GM18499 (cell line): ENCODE measurements around the gene ZNF562.
"Not testable (repeated sequence)": the region's sequence is repeated elsewhere in the genome, so short reads cannot be mapped to it uniquely, and the experiment has no call there.

Experiments used
- ATAC-seq: cut with Tn5 transposase; IDR thresholded peaks from one replicate; pipeline ENCODE4 v1.9.1; 2021; ENCODE audit warnings: moderate number of reproducible peaks; ENCODE audit not compliant: insufficient read depth, unreplicated experiment

ZNF562 gene

GRCh38 chr19:9674663-9675357, at the start of gene ZNF562:
Gene ZNF562 (minus strand): TSS chr19:9675100. CDS start chr19:9660744, 14,356 bp downstream.
- ATAC-seq, result no peak

GRCh38 chr19:9724157-9724556, 49.3 kb upstream of the ZNF562 start:
- no peak for ATAC-seq

DNA sequence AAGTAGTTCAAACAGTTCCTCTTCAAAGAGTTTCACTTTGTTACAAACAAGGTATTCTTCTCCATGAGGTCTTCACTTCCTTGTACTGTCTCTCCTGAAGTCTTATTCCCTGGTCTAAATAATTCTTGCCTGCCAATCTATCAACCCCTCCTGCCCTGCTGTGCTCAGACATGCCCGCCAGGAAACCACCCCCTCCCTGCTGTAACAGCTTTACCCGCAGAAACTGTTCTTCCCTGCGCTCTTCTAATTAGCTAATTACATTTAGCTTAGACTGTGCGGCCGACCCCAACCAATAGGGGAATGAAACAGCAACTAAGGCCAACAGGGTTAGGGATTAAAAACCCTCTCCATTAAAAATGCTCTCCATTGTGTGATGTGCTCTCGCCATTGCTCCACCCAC, 47.0 kb upstream of the ZNF562 start:
- no peak for ATAC-seq

DNA sequence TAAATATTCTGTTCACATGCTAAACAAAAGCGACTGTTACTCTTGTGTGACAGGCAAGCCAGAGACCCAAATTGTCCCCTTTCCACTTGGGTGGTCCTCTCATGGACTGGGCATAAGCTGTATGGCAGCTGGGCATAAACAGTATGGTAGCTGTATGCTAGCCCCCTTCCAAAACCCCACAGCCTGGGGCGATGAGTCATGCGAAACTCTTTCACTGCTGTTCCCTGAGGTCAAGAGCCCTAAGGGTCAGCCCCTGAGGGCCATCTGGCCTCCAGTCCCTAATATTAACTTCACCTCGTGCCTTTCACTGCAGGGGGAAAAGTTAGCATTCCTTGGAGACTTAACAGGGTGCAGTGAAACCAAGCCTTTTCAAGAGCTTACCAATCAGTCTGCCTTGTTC, 45.6 kb upstream of the ZNF562 start:
- no peak for ATAC-seq

DNA sequence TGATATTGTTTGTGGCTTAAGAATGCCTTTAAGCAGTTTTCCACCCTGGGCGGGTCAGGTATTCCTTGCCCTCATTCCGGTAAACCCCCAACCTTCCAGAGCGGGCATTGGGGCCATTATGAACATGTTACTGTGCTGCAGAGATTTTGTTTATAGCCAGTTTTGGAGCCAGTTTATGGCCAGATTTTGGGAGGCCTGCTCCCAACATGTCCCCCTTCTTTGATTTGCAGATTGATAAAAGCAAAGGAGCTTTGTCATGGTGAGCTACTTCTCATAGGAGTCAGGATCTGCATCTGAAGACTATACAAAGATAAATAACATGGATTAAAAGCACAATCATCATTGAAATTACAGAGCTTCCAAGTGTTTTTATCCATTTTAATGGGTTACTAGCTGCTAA, 36.9 kb upstream of the ZNF562 start:
- ATAC-seq, result no peak

GRCh38 chr19:9709305-9709704, 34.4 kb upstream of the ZNF562 start:
- ATAC-seq, result no peak

- ATAC-seq, result no peak
These were observed 30.9 kb upstream of the ZNF562 start for GRCh38 chr19:9705836-9706235.

DNA sequence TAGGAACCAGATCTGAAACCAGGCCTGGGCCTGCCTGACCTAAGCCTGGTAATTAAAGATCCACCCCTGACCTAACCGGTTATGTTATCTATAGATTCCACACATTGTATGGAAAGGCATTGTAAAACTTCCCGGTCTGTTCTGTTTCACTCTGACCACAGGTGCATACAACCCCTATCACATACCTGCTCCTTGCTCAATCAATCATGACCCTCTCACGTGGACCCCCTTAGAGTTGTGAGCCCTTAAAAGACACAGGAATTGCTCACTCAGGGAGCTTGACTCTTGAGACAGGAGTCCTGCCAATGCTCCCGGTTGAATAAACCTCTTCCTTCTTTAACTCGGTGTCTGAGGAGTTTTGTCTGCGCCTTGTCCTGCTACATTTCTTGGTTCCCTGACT, 27.3 kb upstream of the ZNF562 start:
- ATAC-seq, result no peak

DNA sequence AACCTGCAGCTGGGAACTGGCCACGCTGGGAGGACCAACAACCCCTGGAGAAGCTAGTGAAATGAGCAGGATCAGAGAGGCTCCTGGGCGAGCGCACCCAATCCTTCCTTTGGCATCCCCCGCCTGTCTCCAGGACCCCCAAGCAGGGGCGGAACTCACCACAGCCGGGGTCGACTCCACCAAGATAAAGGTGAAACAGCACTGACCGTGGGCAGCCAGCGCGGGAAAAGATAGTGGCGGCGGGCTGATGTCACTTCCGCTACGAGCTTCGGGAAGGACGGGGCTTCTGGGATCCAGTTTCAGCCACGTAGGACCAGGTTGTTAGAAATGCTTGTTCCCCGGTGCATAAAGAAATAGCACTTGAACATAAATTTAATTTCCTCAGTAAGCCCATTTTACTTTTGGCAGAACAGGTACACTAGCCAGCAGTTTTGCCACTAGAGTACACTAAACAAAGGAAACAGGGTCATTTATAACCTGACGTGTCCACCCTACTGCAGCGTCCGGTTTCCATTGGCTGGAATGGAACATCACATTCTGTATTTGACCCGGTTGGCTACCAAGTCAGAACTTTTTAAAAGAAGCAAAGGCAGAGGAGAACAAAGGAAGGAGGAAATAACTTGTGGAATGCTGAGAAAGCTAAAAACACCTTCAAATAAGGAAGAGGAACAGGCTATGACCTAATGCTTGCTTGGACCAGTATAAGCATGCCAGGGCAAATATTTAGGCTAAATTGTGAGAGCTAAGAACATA, 25.5 kb upstream of the ZNF562 start:
- ATAC-seq, result no peak

DNA sequence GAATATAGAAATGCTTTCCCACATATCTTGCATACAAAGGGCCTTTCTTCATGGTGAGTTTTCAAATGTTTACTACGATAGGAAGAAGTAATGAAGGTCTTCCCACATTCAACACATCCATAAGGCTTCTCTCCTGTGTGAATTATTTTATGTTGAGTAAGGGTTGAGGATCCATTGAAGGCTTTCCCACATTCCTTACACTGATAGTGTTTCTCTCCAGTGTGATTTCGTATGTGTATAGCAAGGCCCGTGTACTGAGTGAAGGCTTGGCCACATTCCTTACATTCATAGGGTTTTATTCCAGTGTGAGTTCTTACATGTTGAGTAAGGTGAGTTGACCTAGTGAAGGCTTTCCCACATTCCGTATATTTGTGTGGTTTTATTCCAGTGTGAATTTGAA, 15.4 kb upstream of the ZNF562 start:
- ATAC-seq, result not testable (repeated sequence)

DNA sequence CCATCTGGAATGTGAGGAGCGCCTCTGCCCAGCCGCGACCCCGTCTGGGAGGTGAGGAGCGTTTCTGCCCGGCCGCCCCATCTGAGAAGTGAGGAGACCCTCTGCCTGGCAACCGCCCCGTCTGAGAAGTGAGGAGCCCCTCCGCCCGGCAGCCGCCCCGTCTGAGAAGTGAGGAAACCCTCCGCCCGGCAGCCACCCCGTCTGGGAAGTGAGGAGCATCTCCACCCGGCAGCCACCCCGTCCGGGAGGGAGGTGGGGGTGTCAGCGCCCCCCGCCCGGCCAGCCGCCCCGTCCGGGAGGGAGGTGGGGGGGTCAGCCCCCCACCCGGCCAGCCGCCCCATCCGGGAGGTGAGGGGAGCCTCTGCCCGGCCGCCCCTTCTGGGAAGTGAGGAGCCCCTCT, 5.1 kb upstream of the ZNF562 start:
- ATAC-seq, result not testable (repeated sequence)

GRCh38 chr19:9675358-9675901, 530 bp upstream of the ZNF562 start:
- not testable (repeated sequence) for ATAC-seq

- no peak for ATAC-seq
These were observed 813 bp downstream of the ZNF562 start for GRCh38 chr19:9673912-9674662.

- ATAC-seq, result no peak
These were observed 2.0 kb downstream of the ZNF562 start for GRCh38 chr19:9672893-9673292.

- ATAC-seq, result no peak
These were observed 3.2 kb downstream of the ZNF562 start for GRCh38 chr19:9671655-9672054.

DNA sequence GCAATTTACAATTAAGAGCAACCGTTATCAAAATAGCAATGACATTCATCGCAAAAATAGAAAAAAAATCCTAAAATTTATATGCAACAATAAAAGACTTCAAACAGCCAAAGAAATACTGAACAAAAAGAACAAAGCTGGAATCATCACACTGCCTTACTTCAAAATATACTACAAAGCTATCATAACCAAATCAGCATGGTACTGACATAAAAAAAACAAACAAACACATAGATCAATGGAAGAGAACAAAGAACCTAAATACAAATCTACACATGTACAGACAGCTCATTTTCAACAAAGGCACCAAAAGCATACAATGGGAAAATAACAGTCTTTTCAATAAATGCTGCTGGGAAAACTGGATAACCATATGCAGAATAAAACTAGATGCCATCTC, 6.4 kb downstream of the ZNF562 start:
- ATAC-seq, result no peak

- no peak for ATAC-seq
These were observed 7.0 kb downstream of the ZNF562 start for GRCh38 chr19:9667898-9668297.

DNA sequence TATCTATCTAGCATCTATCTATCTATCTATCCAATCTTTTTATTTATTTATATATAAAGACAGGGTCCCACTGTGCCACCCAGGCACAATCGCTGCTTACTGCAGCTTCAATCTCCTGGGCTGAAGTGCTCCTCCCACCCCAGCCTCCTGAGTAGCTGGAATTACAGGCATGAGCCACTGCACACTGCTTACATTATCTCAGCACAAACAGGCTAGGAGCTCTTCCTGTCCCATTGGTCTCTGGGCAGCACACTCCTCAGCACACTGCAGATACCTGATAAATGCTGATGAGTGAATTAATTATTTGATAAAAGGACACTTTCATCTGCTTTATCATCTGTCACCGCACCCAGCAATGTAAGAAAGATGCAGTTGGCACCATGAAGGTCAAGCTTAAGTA, 16.1 kb downstream of the ZNF562 start:
- ATAC-seq, result no peak

DNA sequence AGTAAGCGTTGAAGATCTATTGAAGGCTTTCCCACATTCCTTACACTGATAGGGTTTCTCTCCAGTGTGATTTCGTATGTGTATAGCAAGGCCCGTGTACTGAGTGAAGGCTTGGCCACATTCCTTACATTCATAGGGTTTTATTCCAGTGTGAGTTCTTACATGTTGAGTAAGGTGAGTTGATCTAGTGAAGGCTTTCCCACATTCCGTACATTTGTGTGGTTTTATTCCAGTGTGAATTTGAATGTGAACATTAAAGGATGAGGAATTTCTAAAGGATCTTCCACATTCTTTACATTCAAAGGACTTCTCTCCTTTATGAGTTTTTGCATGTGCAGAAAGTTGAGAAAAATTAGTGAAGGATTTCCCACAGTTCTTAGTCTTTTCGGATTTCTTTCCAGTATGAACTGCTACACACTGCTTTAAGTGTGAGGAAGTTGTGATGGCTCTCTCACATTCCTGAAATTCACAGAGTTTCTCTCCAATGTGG, 21.8 kb downstream of the ZNF562 start:
- ATAC-seq, result not testable (repeated sequence)

GRCh38 chr19:9651464-9651863, 23.4 kb downstream of the ZNF562 start:
- ATAC-seq, result not testable (repeated sequence)

DNA sequence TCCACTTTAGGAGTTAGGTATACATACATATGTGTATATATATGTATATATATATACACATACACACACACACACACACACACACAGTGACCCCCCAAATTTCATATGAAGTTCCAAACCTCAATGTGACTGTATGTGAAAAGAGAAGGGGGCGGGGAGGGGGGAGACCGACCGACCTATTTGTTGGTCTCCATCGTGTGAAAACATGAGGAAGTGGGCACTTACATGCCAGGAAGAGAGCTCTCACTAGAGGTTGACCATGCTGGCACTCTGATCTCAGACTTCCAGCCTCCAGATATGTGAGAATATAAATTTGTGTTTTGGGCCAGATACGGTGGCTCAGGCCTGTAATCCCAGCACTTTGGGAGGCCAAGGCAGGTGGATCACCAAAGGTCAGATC, 24.6 kb downstream of the ZNF562 start:
- no peak for ATAC-seq
